ENCODE measurements around the gene DDX39A. TPM values are rescaled to one million over a fixed set of nuclear protein-coding genes. Genes with fewer than 3 reads are reported as not detected.

DDX39A gene
- total and polyA plus RNA-seq, 2 of the 13 experiments (the other 11 are each of a cell fraction or from before 2014, with no cell fraction given) = 34.6 to 90.4 TPM

DNA sequence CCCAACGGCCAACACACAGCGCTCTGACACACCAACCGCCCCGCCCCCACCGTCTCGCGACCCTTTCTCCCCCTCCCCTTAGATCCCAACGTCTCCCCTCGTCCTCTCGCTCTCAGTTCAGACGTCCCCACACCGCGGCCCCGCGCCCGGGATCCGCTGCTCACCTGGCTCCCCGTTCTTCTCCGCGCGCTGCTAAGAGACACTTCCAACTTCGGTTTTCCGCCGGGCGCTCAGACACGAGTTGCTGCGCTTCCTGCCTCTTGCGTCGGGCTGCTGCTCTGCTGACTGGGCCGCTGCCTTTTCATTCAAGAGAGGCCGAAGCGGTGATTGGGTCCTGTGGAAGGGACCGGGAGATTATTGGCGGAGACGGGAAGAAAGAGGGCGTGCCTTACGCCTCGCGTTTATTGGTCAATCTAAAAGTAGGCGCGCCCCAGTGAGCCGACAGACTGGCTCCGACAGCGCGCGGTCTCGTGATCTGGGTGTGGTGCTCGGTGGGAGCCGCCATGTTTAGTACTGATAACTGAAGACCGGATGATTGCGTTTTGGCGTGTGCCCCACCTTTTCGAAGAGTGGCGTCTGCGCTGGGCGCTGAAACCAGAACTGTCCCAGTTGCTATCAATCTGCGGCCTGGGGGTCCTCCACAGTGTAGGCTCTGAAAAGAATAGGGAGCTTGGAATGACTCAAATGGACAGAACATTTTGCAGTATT lies at the start of gene DDX39A (continued):
- TF ChIP-seq, protein P1, sequence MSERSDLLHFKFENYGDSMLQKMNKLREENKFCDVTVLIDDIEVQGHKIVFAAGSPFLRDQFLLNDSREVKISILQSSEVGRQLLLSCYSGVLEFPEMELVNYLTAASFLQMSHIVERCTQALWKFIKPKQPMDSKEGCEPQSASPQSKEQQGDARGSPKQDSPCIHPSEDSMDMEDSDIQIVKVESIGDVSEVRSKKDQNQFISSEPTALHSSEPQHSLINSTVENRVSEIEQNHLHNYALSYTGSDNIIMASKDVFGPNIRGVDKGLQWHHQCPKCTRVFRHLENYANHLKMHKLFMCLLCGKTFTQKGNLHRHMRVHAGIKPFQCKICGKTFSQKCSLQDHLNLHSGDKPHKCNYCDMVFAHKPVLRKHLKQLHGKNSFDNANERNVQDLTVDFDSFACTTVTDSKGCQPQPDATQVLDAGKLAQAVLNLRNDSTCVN (CRISPR knock-in tag; IDR thresholded peaks at IDR 0.05; ENCODE audit: borderline replicate concordance) = no peak
- TF ChIP-seq, protein P2, sequence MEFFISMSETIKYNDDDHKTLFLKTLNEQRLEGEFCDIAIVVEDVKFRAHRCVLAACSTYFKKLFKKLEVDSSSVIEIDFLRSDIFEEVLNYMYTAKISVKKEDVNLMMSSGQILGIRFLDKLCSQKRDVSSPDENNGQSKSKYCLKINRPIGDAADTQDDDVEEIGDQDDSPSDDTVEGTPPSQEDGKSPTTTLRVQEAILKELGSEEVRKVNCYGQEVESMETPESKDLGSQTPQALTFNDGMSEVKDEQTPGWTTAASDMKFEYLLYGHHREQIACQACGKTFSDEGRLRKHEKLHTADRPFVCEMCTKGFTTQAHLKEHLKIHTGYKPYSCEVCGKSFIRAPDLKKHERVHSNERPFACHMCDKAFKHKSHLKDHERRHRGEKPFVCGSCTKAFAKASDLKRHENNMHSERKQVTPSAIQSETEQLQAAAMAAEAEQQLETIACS (CRISPR knock-in tag; IDR thresholded peaks at IDR 0.05) = no peak; the same call in 1 of the 2 replicates
- no peak for TF ChIP-seq ZNF780A (CRISPR knock-in tag; IDR thresholded peaks at IDR 0.05)
- no peak for TF ChIP-seq CBX2 (IDR thresholded peaks at IDR 0.05; ENCODE audit: low read depth, low read length)
- no peak for TF ChIP-seq CBX2 (CRISPR knock-in tag; IDR thresholded peaks at IDR 0.05; ENCODE audit: low read depth)
- TF ChIP-seq HOMEZ (CRISPR knock-in tag; IDR thresholded peaks at IDR 0.05; ENCODE audit: low read depth) = no peak
- no peak for TF ChIP-seq ELF3 (CRISPR knock-in tag; IDR thresholded peaks at IDR 0.05)
- TF ChIP-seq NFE2 (CRISPR knock-in tag; IDR thresholded peaks at IDR 0.05) = no peak
- no peak; a peak in 1 of 4 replicates for TF ChIP-seq ATF4 (CRISPR knock-in tag; IDR thresholded peaks at IDR 0.05)
- TF ChIP-seq AGO2 (optimal IDR thresholded peaks at IDR 0.05; ENCODE audit: low read depth, low read length) = peak; percentile 24
- TF ChIP-seq CREB1 (IDR thresholded peaks at IDR 0.05) = peak; percentile 82
- peak; percentile 87 for TF ChIP-seq CREB1 (CRISPR knock-in tag; IDR thresholded peaks at IDR 0.05)
- TF ChIP-seq POLR2G (IDR thresholded peaks at IDR 0.05; ENCODE audit: low read depth, low read length) = peak; percentile 88
- TF ChIP-seq RNF219 (CRISPR knock-in tag; IDR thresholded peaks at IDR 0.05) = no peak
- no peak for TF ChIP-seq GFI1 (CRISPR knock-in tag; IDR thresholded peaks at IDR 0.05; ENCODE audit: borderline replicate concordance)
- TF ChIP-seq CENPT (CRISPR knock-in tag; IDR thresholded peaks at IDR 0.05; ENCODE audit: low read depth) = no peak
- TF ChIP-seq SNAPC2 (CRISPR knock-in tag; IDR thresholded peaks at IDR 0.05) = peak; percentile 83
- TF ChIP-seq MEF2D (CRISPR knock-in tag; IDR thresholded peaks at IDR 0.05) = 0 out of 2 replicates have a peak, but pooled peaks have one; percentile 36
- no peak for TF ChIP-seq ZNF441 (CRISPR knock-in tag; IDR thresholded peaks at IDR 0.05; ENCODE audit: borderline replicate concordance)
- TF ChIP-seq NR2C2 (CRISPR knock-in tag; IDR thresholded peaks at IDR 0.05; ENCODE audit: borderline replicate concordance) = 0 out of 2 replicates have a peak, but pooled peaks have one; percentile 34
- peak; percentile 38; the same call in 1 of the 2 replicates for TF ChIP-seq KLF6 (CRISPR knock-in tag; IDR thresholded peaks at IDR 0.05)
- TF ChIP-seq PHF21A (CRISPR knock-in tag; IDR thresholded peaks at IDR 0.05) = peak; percentile 24; the same call in 1 of the 2 replicates
- no peak for TF ChIP-seq PTBP1 (IDR thresholded peaks at IDR 0.05; ENCODE audit: low read depth, low read length, poor library complexity, severe bottlenecking)
